HL-60 (cell line): ENCODE measurements around the gene ETV3L.

Source experiments
- GABPA ChIP-seq: IDR thresholded peaks from 2 replicates; pipeline ENCODE4 v1.6.1; 2012; ENCODE audit warnings: low read depth
- POLR2AphosphoS5 ChIP-seq: IDR thresholded peaks from 2 replicates; pipeline ENCODE4 v1.6.1; 2012; ENCODE audit warnings: low read depth
- SPI1 ChIP-seq: IDR thresholded peaks from 2 replicates; pipeline ENCODE4 v1.6.1; 2012; ENCODE audit warnings: low read depth, mild to moderate bottlenecking, borderline replicate concordance
- TF ChIP-seq, protein P1 (sequence below): IDR thresholded peaks from one replicate; pipeline ENCODE4 v1.5.1; 2011; ENCODE audit warnings: low read length, control low read depth, inconsistent platforms; ENCODE audit not compliant: insufficient read depth
- TF ChIP-seq, protein P2 (sequence below): IDR thresholded peaks from 2 replicates; pipeline ENCODE4 v1.6.1; 2012; ENCODE audit warnings: low read depth; ENCODE audit not compliant: insufficient replicate concordance

GRCh38 chr1:157136133-157136532 is 36.5 kb upstream of the ETV3L start:
- TF ChIP-seq, protein P1, sequence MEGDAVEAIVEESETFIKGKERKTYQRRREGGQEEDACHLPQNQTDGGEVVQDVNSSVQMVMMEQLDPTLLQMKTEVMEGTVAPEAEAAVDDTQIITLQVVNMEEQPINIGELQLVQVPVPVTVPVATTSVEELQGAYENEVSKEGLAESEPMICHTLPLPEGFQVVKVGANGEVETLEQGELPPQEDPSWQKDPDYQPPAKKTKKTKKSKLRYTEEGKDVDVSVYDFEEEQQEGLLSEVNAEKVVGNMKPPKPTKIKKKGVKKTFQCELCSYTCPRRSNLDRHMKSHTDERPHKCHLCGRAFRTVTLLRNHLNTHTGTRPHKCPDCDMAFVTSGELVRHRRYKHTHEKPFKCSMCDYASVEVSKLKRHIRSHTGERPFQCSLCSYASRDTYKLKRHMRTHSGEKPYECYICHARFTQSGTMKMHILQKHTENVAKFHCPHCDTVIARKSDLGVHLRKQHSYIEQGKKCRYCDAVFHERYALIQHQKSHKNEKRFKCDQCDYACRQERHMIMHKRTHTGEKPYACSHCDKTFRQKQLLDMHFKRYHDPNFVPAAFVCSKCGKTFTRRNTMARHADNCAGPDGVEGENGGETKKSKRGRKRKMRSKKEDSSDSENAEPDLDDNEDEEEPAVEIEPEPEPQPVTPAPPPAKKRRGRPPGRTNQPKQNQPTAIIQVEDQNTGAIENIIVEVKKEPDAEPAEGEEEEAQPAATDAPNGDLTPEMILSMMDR, result no peak
- TF ChIP-seq POLR2AphosphoS5 (no peak), GABPA (no peak), SPI1 (no peak)
- TF ChIP-seq, protein P2, sequence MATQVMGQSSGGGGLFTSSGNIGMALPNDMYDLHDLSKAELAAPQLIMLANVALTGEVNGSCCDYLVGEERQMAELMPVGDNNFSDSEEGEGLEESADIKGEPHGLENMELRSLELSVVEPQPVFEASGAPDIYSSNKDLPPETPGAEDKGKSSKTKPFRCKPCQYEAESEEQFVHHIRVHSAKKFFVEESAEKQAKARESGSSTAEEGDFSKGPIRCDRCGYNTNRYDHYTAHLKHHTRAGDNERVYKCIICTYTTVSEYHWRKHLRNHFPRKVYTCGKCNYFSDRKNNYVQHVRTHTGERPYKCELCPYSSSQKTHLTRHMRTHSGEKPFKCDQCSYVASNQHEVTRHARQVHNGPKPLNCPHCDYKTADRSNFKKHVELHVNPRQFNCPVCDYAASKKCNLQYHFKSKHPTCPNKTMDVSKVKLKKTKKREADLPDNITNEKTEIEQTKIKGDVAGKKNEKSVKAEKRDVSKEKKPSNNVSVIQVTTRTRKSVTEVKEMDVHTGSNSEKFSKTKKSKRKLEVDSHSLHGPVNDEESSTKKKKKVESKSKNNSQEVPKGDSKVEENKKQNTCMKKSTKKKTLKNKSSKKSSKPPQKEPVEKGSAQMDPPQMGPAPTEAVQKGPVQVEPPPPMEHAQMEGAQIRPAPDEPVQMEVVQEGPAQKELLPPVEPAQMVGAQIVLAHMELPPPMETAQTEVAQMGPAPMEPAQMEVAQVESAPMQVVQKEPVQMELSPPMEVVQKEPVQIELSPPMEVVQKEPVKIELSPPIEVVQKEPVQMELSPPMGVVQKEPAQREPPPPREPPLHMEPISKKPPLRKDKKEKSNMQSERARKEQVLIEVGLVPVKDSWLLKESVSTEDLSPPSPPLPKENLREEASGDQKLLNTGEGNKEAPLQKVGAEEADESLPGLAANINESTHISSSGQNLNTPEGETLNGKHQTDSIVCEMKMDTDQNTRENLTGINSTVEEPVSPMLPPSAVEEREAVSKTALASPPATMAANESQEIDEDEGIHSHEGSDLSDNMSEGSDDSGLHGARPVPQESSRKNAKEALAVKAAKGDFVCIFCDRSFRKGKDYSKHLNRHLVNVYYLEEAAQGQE, result no peak
